ENCODE data around the gene SRGAP2C.

SRGAP2C gene

DNA sequence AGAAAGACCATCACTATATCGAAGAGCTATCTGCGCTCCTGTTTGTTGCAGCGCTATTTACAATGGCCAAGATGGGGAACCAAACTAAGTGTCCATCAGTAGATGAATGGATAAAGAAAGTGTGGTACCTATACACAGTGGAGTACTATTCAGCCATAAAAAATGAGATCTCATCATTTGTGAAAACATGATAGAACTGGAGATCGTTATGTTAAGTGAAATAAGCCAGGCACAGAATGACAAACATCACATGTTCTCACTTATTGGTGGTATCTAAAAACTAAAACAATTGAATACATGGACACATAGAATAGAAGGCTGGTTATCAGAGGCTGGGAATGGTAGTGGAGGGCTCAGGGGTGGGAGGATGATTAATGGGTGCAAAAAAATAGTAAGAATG, 256.2 kb downstream of the SRGAP2C start:
- DNase-seq: no peak

Data from DMS 273 treated with DMSO at 0.1 percent for 48 hours (cell line).